ENCODE results near the gene GNPTG. TPM values are rescaled to one million over a fixed set of nuclear protein-coding genes. Genes with fewer than 3 reads are reported as not detected.

GNPTG gene
- total RNA-seq, 1 donor from 2014 or later: 11.8 TPM

DNA sequence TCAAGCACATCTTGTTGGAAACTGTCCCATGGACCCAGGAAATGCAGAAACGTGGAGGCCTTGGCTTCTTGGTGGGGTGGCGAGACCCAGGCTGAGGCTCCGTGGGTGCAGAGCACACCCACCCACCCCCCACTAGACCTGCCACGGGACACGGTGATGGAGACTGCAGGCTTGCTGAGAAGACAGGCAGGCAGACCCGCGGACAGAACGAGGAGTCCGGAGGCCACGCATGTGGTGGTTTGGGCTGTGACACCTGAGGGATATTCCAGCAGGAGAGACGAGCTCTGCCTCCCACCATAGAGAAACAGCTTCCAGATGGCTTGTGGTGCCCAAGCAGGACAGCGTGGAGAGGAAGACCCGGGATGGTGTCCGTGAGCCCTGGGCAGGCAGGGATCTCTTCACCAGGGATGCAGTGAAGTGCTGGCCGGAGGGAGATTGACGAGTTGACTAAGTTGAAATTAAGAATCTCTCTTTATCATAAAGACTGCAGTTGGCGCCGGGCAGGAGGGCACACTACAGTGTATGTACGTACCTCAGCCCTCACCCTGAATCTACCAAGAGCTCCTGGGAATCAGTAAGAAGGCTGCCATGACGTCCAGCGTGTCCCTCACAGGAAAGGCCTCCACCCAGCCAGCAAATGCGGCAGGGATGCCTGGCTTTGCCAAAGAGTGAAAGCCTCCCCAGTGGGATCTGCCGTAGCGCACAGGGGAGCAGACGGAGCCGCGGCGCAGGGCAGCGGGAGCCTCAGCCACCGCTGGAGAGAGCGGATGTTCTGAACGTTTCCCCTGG is 34.1 kb upstream of the GNPTG start:
- H4K20me1 ChIP-seq (ENCODE audit: low read depth): peaks cover 77% of the 10 kb centered on the region
- no peak overlapping the region for H2AFZ ChIP-seq (replicated peaks)
- TF ChIP-seq, protein P1, sequence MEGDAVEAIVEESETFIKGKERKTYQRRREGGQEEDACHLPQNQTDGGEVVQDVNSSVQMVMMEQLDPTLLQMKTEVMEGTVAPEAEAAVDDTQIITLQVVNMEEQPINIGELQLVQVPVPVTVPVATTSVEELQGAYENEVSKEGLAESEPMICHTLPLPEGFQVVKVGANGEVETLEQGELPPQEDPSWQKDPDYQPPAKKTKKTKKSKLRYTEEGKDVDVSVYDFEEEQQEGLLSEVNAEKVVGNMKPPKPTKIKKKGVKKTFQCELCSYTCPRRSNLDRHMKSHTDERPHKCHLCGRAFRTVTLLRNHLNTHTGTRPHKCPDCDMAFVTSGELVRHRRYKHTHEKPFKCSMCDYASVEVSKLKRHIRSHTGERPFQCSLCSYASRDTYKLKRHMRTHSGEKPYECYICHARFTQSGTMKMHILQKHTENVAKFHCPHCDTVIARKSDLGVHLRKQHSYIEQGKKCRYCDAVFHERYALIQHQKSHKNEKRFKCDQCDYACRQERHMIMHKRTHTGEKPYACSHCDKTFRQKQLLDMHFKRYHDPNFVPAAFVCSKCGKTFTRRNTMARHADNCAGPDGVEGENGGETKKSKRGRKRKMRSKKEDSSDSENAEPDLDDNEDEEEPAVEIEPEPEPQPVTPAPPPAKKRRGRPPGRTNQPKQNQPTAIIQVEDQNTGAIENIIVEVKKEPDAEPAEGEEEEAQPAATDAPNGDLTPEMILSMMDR (IDR thresholded peaks at IDR 0.05): no peak
- TF ChIP-seq EZH2phosphoT487 (IDR thresholded peaks at IDR 0.05): no peak
- no peak for TF ChIP-seq EZH2 (IDR thresholded peaks at IDR 0.05)
- Mint-ChIP-seq H3K27ac (no peak overlapping the region), H3K27me3 (ENCODE audit: insufficient read depth, low read depth) (peaks cover 3% of the 10 kb centered on the region), H3K9me3 (no peaks in the 10 kb centered on the region), H3K36me3 (peaks cover 31% of the 10 kb centered on the region), H3K4me1 (peaks cover 5% of the 10 kb centered on the region), H3K4me3 (no peak overlapping the region)
- H3K4me1 ChIP-seq: no peaks in the 10 kb centered on the region
- no peak overlapping the region for H3K9ac ChIP-seq
- peaks cover 3% of the 10 kb centered on the region for H3F3A ChIP-seq (ENCODE audit: low read depth)
- no peak for DNase-seq (ENCODE audit: low spot score)
- H3K27ac ChIP-seq: no peak overlapping the region
- H3K4me2 ChIP-seq: no peak overlapping the region
- H3K79me2 ChIP-seq (ENCODE audit: low read depth): peaks cover 77% of the 10 kb centered on the region
- no peaks in the 10 kb centered on the region for H3K27me3 ChIP-seq
- no peak overlapping the region for H3K4me3 ChIP-seq
- no peaks in the 10 kb centered on the region for H3K9me3 ChIP-seq (ENCODE audit: low read depth)
- H3K36me3 ChIP-seq: no peaks in the 10 kb centered on the region

DNA sequence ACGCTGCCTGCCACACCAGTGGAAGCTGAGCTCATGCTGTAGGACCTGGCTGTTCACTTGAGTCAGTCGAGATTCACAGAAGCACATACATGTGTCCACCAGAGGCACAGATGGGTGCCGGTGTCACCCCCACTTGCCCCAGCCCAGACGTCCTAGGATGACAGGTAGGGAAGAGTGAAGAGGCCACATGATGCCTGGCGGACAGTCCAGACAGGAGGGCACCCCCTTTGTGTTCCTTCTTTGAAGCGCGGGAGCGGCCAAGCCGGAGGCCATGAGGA is 33.5 kb upstream of the GNPTG start:
- H3K27ac Mint-ChIP-seq: peak overlapping the region; percentile 34
- no peaks in the 10 kb centered on the region for H3K4me1 Mint-ChIP-seq
- Histone ChIP-seq H3F3A (ENCODE audit: low read depth) (peaks cover 3% of the 10 kb centered on the region), H3K27me3 (no peaks in the 10 kb centered on the region), H3K4me3 (no peak overlapping the region), H3K36me3 (no peaks in the 10 kb centered on the region), H3K9me3 (ENCODE audit: low read depth) (no peaks in the 10 kb centered on the region), H3K4me2 (no peak overlapping the region), H3K27ac (no peak overlapping the region), H3K79me2 (ENCODE audit: low read depth) (peaks cover 72% of the 10 kb centered on the region), H3K4me1 (no peaks in the 10 kb centered on the region), H3K9ac (no peak overlapping the region), H4K20me1 (ENCODE audit: low read depth) (peaks cover 74% of the 10 kb centered on the region), H2AFZ (replicated peaks) (no peak overlapping the region)
- no peak overlapping the region for H3K4me3 Mint-ChIP-seq
- TF ChIP-seq, protein P1 (IDR thresholded peaks at IDR 0.05): no peak
- no peak for TF ChIP-seq EZH2phosphoT487 (IDR thresholded peaks at IDR 0.05)
- no peak for TF ChIP-seq EZH2 (IDR thresholded peaks at IDR 0.05)
- H3K9me3 Mint-ChIP-seq: no peaks in the 10 kb centered on the region
- peaks cover 3% of the 10 kb centered on the region for H3K27me3 Mint-ChIP-seq (ENCODE audit: insufficient read depth, low read depth)
- no peak for DNase-seq (ENCODE audit: low spot score)
- peaks cover 28% of the 10 kb centered on the region for H3K36me3 Mint-ChIP-seq

DNA sequence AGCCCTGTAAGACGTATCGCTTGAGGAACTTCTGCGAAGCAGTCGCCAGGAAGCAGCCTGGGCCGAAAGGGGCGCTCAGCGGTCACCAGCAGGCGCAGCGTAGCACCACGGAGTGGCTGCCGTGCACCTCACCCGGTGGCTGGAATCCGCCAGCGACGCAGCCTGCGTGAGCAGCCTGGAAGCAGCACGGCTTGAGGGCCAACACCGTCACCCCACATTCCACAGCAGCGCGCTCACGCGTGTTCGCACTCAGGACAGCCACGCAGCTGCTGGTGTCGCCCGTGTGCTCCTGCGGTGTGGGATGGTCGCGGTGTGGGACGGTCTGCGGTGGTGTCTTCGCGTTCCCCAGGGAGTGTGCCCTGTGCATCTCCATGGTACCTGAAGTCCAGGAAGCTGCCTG is 32.7 kb upstream of the GNPTG start:
- no peaks in the 10 kb centered on the region for H3K9me3 Mint-ChIP-seq
- peaks cover 63% of the 10 kb centered on the region for H3K79me2 ChIP-seq (ENCODE audit: low read depth)
- H3K27ac Mint-ChIP-seq: no peak overlapping the region
- H3K4me2 ChIP-seq: no peak overlapping the region
- no peak overlapping the region for H2AFZ ChIP-seq (replicated peaks)
- H3K4me3 ChIP-seq: no peak overlapping the region
- TF ChIP-seq, protein P1 (IDR thresholded peaks at IDR 0.05): no peak
- TF ChIP-seq EZH2phosphoT487 (IDR thresholded peaks at IDR 0.05): no peak
- H3K4me3 Mint-ChIP-seq: no peak overlapping the region
- no peaks in the 10 kb centered on the region for H3K4me1 ChIP-seq
- no peak overlapping the region for H3K9ac ChIP-seq
- peaks cover 4% of the 10 kb centered on the region for H3K27me3 Mint-ChIP-seq (ENCODE audit: insufficient read depth, low read depth)
- H3K27ac ChIP-seq: no peak overlapping the region
- no peaks in the 10 kb centered on the region for H3K27me3 ChIP-seq
- no peaks in the 10 kb centered on the region for H3K36me3 ChIP-seq
- no peak for DNase-seq (ENCODE audit: low spot score)
- no peaks in the 10 kb centered on the region for H3K9me3 ChIP-seq (ENCODE audit: low read depth)
- peaks cover 3% of the 10 kb centered on the region for H3F3A ChIP-seq (ENCODE audit: low read depth)
- H4K20me1 ChIP-seq (ENCODE audit: low read depth): peaks cover 74% of the 10 kb centered on the region
- peaks cover 32% of the 10 kb centered on the region for H3K36me3 Mint-ChIP-seq
- no peaks in the 10 kb centered on the region for H3K4me1 Mint-ChIP-seq
